ENCODE results near the gene FAM135A. TPM values are rescaled to one million over a fixed set of nuclear protein-coding genes. Genes with fewer than 3 reads are reported as not detected.

FAM135A gene
- total and polyA plus RNA-seq, 2 of the 13 experiments (the other 11 are each of a cell fraction or from before 2014, with no cell fraction given) = 26.9 to 31.5 TPM

- TF ChIP-seq SUZ12 (IDR thresholded peaks at IDR 0.05; ENCODE audit: low read depth, low read length) (no peak), KMT2B (CRISPR knock-in tag; IDR thresholded peaks at IDR 0.05) (peak; percentile 52; the same call in 1 of the 2 replicates), ATF7-NPFF (CRISPR knock-in tag; IDR thresholded peaks at IDR 0.05; ENCODE audit: low read depth) (no peak), PAX8 (CRISPR knock-in tag; IDR thresholded peaks at IDR 0.05; ENCODE audit: borderline replicate concordance) (no peak), FOSL2 (CRISPR knock-in tag; IDR thresholded peaks at IDR 0.05) (peak; percentile 96), BRF2 (CRISPR knock-in tag; IDR thresholded peaks at IDR 0.05) (no peak), DMAP1 (CRISPR knock-in tag; IDR thresholded peaks at IDR 0.05) (no peak), CCDC6 (CRISPR knock-in tag; IDR thresholded peaks at IDR 0.05) (no peak), ZNF512 (CRISPR knock-in tag; IDR thresholded peaks at IDR 0.05) (no peak), NFYB (CRISPR knock-in tag; IDR thresholded peaks at IDR 0.05) (no peak), ZBTB46 (CRISPR knock-in tag; IDR thresholded peaks at IDR 0.05; ENCODE audit: borderline replicate concordance) (no peak), SALL2 (CRISPR knock-in tag; IDR thresholded peaks at IDR 0.05) (no peak), ZNF337 (CRISPR knock-in tag; IDR thresholded peaks at IDR 0.05; ENCODE audit: borderline replicate concordance, low read depth) (no peak), MIER2 (CRISPR knock-in tag; IDR thresholded peaks at IDR 0.05) (no peak), ZNF574 (CRISPR knock-in tag; IDR thresholded peaks at IDR 0.05) (no peak), ATF3 (CRISPR knock-in tag; IDR thresholded peaks at IDR 0.05) (no peak; the same call in 1 of the 2 replicates), ZFP62 (CRISPR knock-in tag; IDR thresholded peaks at IDR 0.05) (no peak), ZNF616 (CRISPR knock-in tag; IDR thresholded peaks at IDR 0.05; ENCODE audit: low read depth) (no peak), HDAC2 (CRISPR knock-in tag; IDR thresholded peaks at IDR 0.05) (0 out of 2 replicates have a peak, but pooled peaks have one; percentile 23), HIC2 (CRISPR knock-in tag; IDR thresholded peaks at IDR 0.05; ENCODE audit: low read depth) (no peak)
These were observed 14.3 kb upstream of the FAM135A start (continued) for GRCh38 chr6:70398783-70399728.
